Ovary (tissue), 9 donors: Measurements from ENCODE around the gene PHETA2. TPM values are rescaled to one million over a fixed set of nuclear protein-coding genes. Genes with fewer than 3 reads are reported as not detected.

ENCODE experiments used
- DNase-seq, 5 donors: peaks; one replicate each; pipeline ENCODE4 v3.0.0-alpha.2; 2019 to 2020
- H3K27ac ChIP-seq, 2 donors: fragments of 200-600 bp; one replicate each; pipeline versions ENCODE4 v1.5.1 to v1.8.0; 2019 to 2022
- H3K27me3 ChIP-seq: fragments of 200-600 bp; one replicate; pipeline ENCODE4 v1.8.0; 2022
- H3K36me3 ChIP-seq: fragments of 200-600 bp; sonication (generic); one replicate; pipeline ENCODE4 v1.5.1; 2019
- H3K4me1 ChIP-seq: one replicate; pipeline ENCODE4 v1.8.1; 2013; ENCODE audit warnings: mild to moderate bottlenecking, moderate library complexity; ENCODE audit not compliant: insufficient read depth
- H3K4me3 ChIP-seq: fragments of 200-600 bp; sonication (generic); one replicate; pipeline ENCODE4 v1.5.1; 2017
- H3K9me3 ChIP-seq, 2 donors: fragments of 200-600 bp in 1 of 2; sonication (generic) in 1 of 2; one replicate each; pipeline versions ENCODE4 v1.5.1 to v1.8.1; 2013 to 2019; ENCODE audit warnings: mild to moderate bottlenecking in 1 of 2, moderate library complexity in 1 of 2
- CTCF ChIP-seq, 3 donors: fragments of 450-650 bp in 2 of 3; fragments of 200-600 bp in 1 of 3; IDR thresholded peaks; one replicate each; pipeline versions ENCODE4 v1.5.1 to v1.8.0; 2016 to 2022; ENCODE audit warnings: antibody characterized with exemption in 3 of 3, mild to moderate bottlenecking in 1 of 3
- EP300 ChIP-seq: sonication (generic); formaldehyde crosslinking; IDR thresholded peaks from one replicate; pipeline ENCODE4 v1.6.1; 2017; ENCODE audit warnings: antibody characterized with exemption
- POLR2A ChIP-seq: fragments of 450-650 bp; IDR thresholded peaks from one replicate; pipeline ENCODE4 v1.6.1; 2017; ENCODE audit warnings: antibody characterized with exemption, mild to moderate bottlenecking, moderate library complexity
- WGBS, 3 donors: extraction: QIAGEN DNeasy Blood & Tissue Kit in 1 of 3; methylation state at CpG; one replicate each; pipeline versions ENCODE4 v1.1.5 to v1.1.7; 2013 to 2017; 5-methylcytosine and 5-hydroxymethylcytosine counted together
- intact Hi-C, 4 donors: fragments of 100-400 bp; cut with DNase I; formaldehyde crosslinking; loops; one replicate each; pipeline versions ENCODE4 v1.11.0 to v1.15.1; 2022 to 2023
- polyA plus RNA-seq, 2 donors: library from polyadenylated mRNA; stranded (reverse); fragments of 200-250 nt in 1 of 2; fragments of 350-450 nt in 1 of 2; fragmentation: Illumina TruSeq in 1 of 2; extraction: RNeasy Lipid Tissue Mini Kit (QIAGEN cat#74804) in 1 of 2; gene quantifications; one replicate each; pipeline ENCODE4 v1.2.3, GENCODE V29; 2013 to 2014
- total RNA-seq, 7 donors: library from RNA; depleted of rRNA in 2 of 7; stranded (reverse); fragments of >200 nt in 2 of 7; fragmentation: NEBNext Ultra II Directional in 3 of 7; extraction: Animal tissue kit (Norgen Biotek cat#: 25700) in 3 of 7; gene quantifications; one replicate each; pipeline versions ENCODE4 v1.1.0 to v1.2.4, GENCODE V29; 2016 to 2023
- donor health status: DM: no; HTN: no; CAD: no; lungs with moderate emphysema.
- donor health status: DM: no; HTN: no; CAD: no.
- donor health status: Bipolar disorder and iron deficiency.
- donor health status: DM: yes; HTN: yes; CAD: no.
- donor health status: DM: no; HTN: no; CAD: no.
- donor health status: DM: yes; HTN: yes; CAD: no.

The PHETA2 gene
- total and polyA plus RNA-seq, 9 donors = 3.4 to 10.2 (median 8.0) TPM

DNA sequence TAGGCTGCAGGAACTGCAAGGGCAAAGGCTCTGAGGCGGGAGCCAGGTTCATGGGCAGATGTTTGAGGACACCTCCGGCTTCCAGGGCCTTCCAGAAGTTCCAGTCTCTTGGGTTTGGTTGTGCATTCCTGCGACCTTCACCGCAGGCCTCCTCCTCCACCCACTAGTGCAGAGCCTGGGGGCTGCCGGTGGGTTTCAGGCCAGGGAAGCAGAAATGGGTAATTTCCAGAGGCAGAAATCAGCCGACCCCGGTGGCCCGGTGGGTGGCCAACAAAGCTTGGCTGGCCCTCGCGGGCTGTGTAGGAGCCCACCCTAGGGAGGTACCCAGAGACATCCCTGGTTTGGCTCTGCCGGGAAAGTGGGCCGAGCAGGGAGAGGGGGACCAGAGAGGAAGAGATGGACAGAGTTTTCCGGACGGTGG lies 417 bp upstream of the PHETA2 start:
- DNase-seq = peak in 2 of 5 donors; percentile 29 to 38
- H3K36me3 ChIP-seq = no peaks in the 10 kb centered on the region
- intact Hi-C loops = no loop called here
- H3K4me3 ChIP-seq = peak overlapping the region; percentile 66
- no peak for TF ChIP-seq CTCF (IDR thresholded peaks at IDR 0.05)
- no peak for TF ChIP-seq EP300
- TF ChIP-seq POLR2A = no peak
- H3K27ac ChIP-seq = peak overlapping the region; percentile 76 to 84
- H3K27me3 ChIP-seq = no peaks in the 10 kb centered on the region
- WGBS, 3 donors = 21 to 46% (median 23%) methylated on average over 14 of the region's 14 CpGs
- no peaks in the 10 kb centered on the region for H3K9me3 ChIP-seq
- H3K4me1 ChIP-seq = peaks cover 6% of the 10 kb centered on the region

DNA sequence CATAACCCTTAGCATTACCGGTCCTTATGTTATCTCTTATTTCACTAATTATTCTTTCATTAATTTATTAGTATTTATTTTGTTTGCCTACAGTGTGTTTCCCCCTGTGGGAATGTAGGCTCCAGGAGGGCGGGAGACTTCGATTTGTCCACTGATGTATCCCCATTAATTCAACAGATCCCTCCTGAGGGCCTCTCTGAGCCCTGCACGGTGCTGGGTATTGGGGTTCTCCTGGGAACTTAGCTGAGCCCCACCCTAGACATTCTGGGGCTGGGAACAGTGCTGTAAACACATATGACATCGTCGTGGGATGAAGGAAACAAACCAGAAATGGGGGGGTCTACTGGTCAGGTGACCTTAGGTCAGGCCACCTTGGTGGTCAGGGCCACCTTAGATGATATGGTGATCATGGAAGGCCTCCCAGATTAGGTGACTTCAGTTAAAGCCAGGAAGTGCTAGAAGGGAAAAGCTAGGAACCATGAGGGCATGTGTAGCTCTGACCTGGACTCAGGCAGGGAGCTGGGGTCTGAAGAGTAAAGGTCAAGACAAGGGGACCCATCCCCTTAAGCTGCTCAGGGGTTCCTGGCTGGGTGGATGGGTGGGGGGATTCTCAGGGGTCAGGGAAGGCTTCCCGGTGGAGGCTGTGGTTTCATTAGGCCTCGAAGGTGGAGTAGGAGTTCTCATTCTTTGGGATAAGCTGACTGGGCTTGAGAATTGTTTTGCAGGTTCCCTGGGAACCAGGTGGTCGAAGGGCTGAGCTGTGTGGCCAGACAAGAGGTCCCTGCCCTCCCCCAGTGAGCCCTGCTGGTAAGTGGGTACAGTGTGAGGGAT lies 1.0 kb downstream of the PHETA2 start:
- no peaks in the 10 kb centered on the region for H3K36me3 ChIP-seq
- peak overlapping the region; percentile 76 to 84 for H3K27ac ChIP-seq
- TF ChIP-seq CTCF (IDR thresholded peaks at IDR 0.05) (no peak), EP300 (no peak), POLR2A (no peak)
- H3K4me3 ChIP-seq = peak overlapping the region; percentile 66
- H3K9me3 ChIP-seq = no peaks in the 10 kb centered on the region
- no peak for DNase-seq
- intact Hi-C loops = no loop called here
- WGBS, 3 donors = 48 to 50% (median 49%) methylated on average over 9 of the region's 9 CpGs
- peaks cover 7% of the 10 kb centered on the region for H3K4me1 ChIP-seq
- H3K27me3 ChIP-seq = no peaks in the 10 kb centered on the region

- intact Hi-C loops = no loop called here
- WGBS, 3 donors = 84 to 87% (median 85%) methylated on average over 20 of the region's 20 CpGs
- H3K4me1 ChIP-seq = peaks cover 7% of the 10 kb centered on the region
Measured at GRCh38 chr22:42076764-42077485, 2.9 kb downstream of the PHETA2 start.

More at GRCh38 chr22:42076764-42077485, 2.9 kb downstream of the PHETA2 start:
- Histone ChIP-seq H3K27ac (no peak overlapping the region), H3K9me3 (no peaks in the 10 kb centered on the region), H3K27me3 (no peaks in the 10 kb centered on the region), H3K36me3 (no peaks in the 10 kb centered on the region), H3K4me3 (no peak overlapping the region)
- TF ChIP-seq CTCF (IDR thresholded peaks at IDR 0.05) = no peak
- no peak for TF ChIP-seq EP300
- TF ChIP-seq POLR2A = no peak
- DNase-seq = peak in 2 of 5 donors; percentile 37 to 47
